ENCODE data around the gene CD300C. TPM values are rescaled to one million over a fixed set of nuclear protein-coding genes. Genes with fewer than 3 reads are reported as not detected.
"Not testable (repeated sequence)": the region's sequence is repeated elsewhere in the genome, so short reads cannot be mapped to it uniquely, and the experiment has no call there.

CD300C gene
- total RNA-seq, 1 experiment from 2014 or later: not detected

DNA sequence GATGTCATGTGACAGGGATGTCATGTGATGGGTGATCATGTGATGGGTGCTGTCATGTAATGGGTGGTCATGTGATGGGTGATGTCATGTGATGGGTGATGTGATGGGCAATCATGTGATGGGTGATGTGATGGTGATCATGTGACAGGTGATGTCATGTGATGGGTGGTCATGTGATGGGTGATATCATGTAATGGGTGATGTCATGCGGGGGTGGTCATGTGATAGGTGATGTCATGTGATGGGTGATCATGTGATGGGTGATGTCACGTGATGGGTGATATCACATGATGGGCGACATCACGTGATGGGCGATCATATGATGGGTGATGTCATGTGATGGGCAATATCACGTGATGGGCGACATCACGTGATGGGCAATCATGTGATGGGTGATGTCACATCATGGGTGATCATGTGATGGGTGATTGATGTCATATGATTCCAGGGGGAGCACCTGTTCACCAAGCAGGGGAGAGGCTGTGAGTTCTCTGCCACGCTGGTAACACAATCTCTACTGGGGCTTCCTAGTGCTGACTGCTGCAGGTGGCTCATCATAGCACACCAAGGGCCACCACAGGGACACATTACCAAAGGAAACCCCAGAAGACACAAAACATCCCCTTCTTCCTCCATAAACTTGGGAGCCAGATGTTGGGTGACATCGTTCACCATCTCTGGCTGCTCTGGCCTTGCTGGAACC lies 31.1 kb downstream of the CD300C start:
- DNase-seq (ENCODE audit: low read depth): no peak

DNA sequence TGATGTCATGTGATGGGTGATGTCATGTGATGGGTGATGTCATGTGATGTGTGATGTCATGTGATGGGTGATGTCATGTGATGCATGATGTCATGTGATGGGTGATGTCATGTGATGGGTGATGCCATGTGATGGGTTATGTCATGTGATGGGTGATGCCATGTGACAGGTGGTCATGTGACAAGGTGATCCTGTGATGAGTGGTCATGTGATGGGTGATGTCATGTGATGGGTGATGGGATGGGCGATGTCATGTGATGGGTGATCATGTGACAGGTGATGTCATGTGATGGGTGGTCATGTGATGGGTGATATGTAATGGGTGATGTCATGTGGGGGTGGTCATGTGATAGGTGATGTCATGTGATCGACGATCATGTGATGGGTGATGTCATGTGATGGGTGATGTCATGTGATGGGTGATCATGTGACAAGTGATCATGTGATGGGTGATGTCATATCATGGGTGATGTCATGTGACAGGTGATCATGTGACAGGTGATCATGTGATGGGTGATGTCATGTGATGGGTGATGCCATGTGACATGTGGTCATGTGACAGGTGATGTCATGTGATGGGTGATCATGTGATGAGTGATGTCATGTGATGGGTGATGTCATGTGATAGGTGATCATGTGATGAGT lies 31.8 kb downstream of the CD300C start:
- DNase-seq (ENCODE audit: low read depth): peak; percentile 41

DNA sequence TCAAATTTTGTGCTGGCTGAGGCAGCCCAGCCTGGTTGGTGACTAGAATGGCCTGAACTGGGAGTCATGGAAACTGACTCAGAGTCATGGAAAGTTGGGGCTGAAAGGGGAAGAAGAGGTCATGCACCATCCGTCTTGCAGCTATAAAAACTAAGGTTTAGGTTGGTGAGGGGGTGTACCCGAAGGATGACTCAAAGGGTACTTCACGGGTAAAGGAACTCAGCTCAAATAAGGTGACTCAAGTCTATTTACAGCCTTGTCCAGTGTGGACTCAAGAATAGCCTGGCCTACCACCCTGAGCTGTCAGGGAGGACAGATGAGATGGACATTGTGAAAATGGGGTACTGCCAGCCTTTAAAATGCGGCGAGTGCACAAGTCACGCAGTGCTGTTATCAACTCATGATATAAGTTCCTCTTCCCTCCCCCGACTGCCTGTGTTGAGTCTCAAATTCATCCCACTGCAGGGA lies 33.3 kb downstream of the CD300C start:
- no peak for DNase-seq (ENCODE audit: low read depth)

DNA sequence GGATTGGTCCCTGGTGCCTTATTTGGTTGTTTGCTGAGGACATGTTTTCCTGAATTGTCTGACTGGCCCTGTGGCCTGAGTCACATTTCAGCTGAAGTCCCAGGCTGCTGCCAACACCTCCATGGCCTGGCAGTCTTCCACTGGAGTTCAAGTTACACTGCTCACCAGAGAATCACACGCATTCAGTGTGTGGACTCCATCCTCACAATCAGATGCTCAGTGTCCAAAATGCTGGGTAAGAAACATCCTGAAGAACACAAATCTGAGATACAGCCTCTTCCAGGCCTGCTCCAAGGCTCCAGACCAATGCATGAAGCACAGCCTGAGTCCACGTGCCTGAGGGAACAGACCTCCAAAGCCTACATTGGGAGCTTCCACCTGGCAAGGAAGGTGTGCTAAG lies 33.9 kb downstream of the CD300C start:
- DNase-seq (ENCODE audit: low read depth): no peak

DNA sequence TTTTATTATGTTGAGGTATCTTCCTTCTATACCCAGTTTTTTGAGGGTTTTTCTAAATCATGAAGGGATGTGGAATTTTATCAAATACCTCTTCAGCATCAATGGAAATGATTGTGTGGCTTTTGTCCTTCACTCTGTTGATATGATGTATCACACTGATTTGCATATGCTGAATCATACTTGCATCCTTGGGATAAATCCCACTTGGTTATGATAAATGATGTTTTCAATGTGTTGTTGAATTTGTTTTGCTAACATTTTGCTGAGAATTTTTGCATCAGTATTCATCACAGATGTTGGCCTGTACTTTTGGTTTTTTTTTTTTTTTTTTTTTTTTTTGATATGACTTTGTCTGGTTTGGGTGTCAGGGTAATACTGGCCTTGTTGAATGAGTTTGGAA lies 37.8 kb downstream of the CD300C start:
- no peak for DNase-seq (ENCODE audit: low read depth)

DNA sequence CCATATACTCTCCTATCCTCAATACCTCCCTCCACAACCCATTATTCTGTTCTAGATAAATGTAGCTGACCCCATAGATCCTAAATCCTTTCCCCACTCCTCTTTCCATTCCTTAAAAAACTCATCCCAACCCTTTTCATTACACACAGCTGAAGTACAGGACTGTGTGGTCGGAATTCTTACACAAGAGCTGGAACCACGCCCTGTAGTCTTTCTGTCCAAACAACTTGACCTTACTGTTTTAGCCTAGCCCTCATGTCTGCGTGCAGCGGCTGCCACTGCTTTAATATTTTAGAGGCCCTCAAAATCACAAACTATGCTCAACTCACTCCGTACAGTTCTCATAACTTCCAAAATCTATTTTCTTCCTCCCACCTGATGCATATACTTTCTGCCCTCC lies 42.0 kb downstream of the CD300C start:
- not testable (repeated sequence) for DNase-seq (ENCODE audit: low read depth)

DNA sequence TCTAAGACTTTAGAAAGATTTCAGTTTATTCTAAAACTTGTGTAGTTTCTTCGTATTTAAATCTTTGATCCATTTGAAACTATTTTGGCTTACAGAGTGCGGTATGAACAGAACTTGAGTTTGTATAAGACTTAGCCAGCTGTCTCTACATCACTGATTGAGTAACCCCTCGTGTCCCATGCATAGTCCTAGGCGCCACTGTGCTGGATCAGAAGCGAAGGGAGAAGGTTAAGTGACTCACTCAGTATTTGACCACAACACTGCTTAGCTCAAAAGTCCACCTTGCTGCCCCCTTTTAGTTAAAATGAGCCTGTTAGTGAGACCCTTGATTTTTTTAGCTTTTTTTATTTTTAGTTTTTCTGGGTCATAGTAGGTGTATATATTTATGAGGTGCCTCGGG lies 43.1 kb downstream of the CD300C start:
- no peak for DNase-seq (ENCODE audit: low read depth)

DNA sequence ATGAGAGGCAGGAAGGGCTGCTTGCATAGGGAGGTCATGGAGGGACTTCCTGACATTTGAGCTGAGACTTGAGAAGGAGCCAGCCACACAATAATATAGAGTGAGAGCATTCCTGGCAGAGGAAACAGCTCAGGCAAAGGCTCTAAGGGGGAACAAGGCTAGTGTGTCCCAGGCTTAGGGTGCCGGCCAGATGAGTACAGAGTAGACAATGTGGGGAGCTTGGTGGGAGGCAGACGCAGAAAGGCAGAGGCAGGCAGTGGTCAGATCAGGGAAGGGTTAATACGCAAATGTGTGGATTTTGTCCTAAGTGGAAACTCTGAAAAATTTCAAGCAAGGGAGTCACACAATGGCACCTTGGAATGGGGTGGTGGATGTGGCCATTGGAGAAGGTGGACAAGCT lies 45.9 kb downstream of the CD300C start:
- no peak for DNase-seq (ENCODE audit: low read depth)

DNA sequence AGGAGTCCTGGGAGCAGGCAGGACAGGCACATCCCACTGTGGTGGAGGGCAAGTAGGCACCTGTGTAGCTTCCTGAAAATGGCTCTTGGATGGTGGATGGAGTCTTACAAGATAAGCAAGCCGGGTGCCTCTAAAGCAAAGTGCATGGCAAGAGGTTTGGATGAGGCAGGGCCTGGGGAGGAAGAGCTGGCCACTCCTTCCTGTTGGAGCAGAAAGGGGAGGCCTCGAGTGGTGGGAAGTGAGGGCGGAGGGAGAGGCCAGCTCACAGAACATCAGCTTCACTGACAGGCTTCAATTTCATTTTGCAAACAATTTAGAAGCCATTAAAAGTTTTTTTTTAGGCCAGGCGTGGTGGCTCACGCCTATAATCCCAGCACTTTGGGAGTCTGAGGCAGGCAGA lies 48.4 kb downstream of the CD300C start:
- no peak for DNase-seq (ENCODE audit: low read depth)

DNA sequence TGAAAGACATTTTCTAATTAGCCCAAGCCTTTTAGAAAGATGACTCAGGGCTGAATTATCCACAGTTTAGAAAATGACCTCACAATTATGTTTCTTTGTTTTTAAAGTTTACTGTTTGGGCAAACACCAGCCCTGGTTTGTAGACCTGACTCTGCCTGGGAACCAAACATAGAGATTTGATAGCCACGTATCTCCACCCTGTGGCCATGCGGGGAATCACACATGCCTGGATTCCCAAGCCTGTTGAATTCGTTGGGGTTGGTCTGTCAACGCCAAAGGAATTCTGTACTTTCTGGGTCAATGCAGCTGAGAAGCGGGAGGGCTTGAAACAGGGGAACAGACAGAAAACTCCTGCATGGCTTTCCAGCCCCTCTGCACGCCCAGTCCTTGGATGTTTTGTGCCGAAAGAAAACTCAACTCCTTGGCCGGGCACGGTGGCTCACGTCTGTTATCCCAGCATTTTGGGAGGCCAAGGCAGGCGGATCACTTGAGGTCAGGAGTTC lies 52.5 kb downstream of the CD300C start:
- peak; percentile 32 for DNase-seq (ENCODE audit: low read depth)

DNA sequence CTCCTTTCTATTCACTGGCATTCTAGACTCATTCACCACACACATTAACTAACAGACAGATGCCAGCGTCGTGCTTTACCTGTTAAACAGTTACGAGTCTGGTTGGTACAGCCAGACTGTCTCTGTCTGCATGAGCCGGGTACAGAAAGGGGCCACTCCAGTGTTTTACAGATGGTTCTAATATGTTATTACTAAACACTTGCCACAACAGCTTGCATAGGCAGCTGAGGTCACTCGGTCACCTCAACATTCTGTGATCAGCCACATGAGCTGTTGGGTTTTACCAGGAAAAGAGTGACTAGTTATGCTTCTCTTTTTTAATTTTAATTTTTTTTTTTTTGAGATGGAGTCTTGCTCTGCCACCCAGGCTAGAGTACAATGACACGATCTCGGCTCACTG lies 54.3 kb downstream of the CD300C start:
- DNase-seq (ENCODE audit: low read depth): no peak

Other genes with a start within 250 kb of the CD300C start
- not detected in 2 replicates for gene KIF19, start 219.9 kb downstream of the CD300C start, total RNA-seq (2014; rRNA removed)
- not detected in 2 replicates for gene BTBD17, start 184.2 kb downstream of the CD300C start, total RNA-seq (2014; rRNA removed)
- not detected in 2 replicates for gene GPR142, start 178.6 kb downstream of the CD300C start, total RNA-seq (2014; rRNA removed)
- not detected in 2 replicates for gene GPRC5C, start 114.0 kb downstream of the CD300C start, total RNA-seq (2014; rRNA removed)
- gene CD300A, start 79.5 kb downstream of the CD300C start, total RNA-seq (2014; rRNA removed): not detected in 2 replicates
- gene CD300LB, start 14.6 kb downstream of the CD300C start, total RNA-seq (2014; rRNA removed): not detected in 2 replicates
- not detected in 2 replicates for gene CD300H, start 21.4 kb upstream of the CD300C start, total RNA-seq (2014; rRNA removed)
- gene CD300LD, start 46.2 kb upstream of the CD300C start, total RNA-seq (2014; rRNA removed): not detected in 2 replicates
- gene CD300E, start 77.6 kb upstream of the CD300C start, total RNA-seq (2014; rRNA removed): not detected in 2 replicates
- not detected in 2 replicates for gene CD300LF, start 166.8 kb upstream of the CD300C start, total RNA-seq (2014; rRNA removed)
- gene RAB37, start 191.1 kb upstream of the CD300C start, total RNA-seq (2014; rRNA removed): 0.19 and 0.34 TPM in 2 replicates
- 97.6 and 119 TPM in 2 replicates for gene NHERF1, start 202.5 kb upstream of the CD300C start, total RNA-seq (2014; rRNA removed)
- 35.5 and 39.1 TPM in 2 replicates for gene NAT9, start 230.2 kb upstream of the CD300C start, total RNA-seq (2014; rRNA removed)